Measurements from ENCODE around the gene POLD1. TPM values are rescaled to one million over a fixed set of nuclear protein-coding genes. Genes with fewer than 3 reads are reported as not detected.

The POLD1 gene
- polyA plus RNA-seq, 1 of the 3 experiments (the other 2 are of a cell fraction): 33.6 TPM

- TF ChIP-seq RXRA (IDR thresholded peaks at IDR 0.05; ENCODE audit: borderline replicate concordance, low read depth) (no peak), ELF1 (IDR thresholded peaks at IDR 0.05) (no peak), YY1 (IDR thresholded peaks at IDR 0.05; ENCODE audit: low read depth) (no peak), NRF1 (IDR thresholded peaks at IDR 0.05; ENCODE audit: low read depth, low read length) (no peak), RCOR1 (IDR thresholded peaks at IDR 0.05; ENCODE audit: low read length) (no peak), CTCF (IDR thresholded peaks at IDR 0.05) (no peak), FOSL2 (IDR thresholded peaks at IDR 0.05; ENCODE audit: borderline replicate concordance, low read depth) (no peak), SMC3 (IDR thresholded peaks at IDR 0.05; ENCODE audit: low read depth, low read length) (no peak), IRF3 (IDR thresholded peaks at IDR 0.05; ENCODE audit: low read depth, low read length) (no peak), NFIC (IDR thresholded peaks at IDR 0.05; ENCODE audit: borderline replicate concordance) (no peak), ZBTB33 (IDR thresholded peaks at IDR 0.05; ENCODE audit: borderline replicate concordance, low read depth) (no peak), EP300 (IDR thresholded peaks at IDR 0.05; ENCODE audit: borderline replicate concordance in 1 of 2, low read depth in 1 of 2, low read length in 1 of 2) (no peak), TAF1 (IDR thresholded peaks at IDR 0.05; ENCODE audit: borderline replicate concordance, low read depth, low read length) (no peak), FOXM1 (IDR thresholded peaks at IDR 0.05; ENCODE audit: low read depth) (no peak), GATA2 (CRISPR knock-in tag; IDR thresholded peaks at IDR 0.05) (no peak), RAD21 (IDR thresholded peaks at IDR 0.05; ENCODE audit: low read length) (no peak), FOXJ3 (CRISPR knock-in tag; IDR thresholded peaks at IDR 0.05) (no peak), GABPA (IDR thresholded peaks at IDR 0.05; ENCODE audit: low read depth) (no peak), CHD2 (IDR thresholded peaks at IDR 0.05; ENCODE audit: low read length, partially characterized antibody) (no peak)
- TF ChIP-seq, protein P1, sequence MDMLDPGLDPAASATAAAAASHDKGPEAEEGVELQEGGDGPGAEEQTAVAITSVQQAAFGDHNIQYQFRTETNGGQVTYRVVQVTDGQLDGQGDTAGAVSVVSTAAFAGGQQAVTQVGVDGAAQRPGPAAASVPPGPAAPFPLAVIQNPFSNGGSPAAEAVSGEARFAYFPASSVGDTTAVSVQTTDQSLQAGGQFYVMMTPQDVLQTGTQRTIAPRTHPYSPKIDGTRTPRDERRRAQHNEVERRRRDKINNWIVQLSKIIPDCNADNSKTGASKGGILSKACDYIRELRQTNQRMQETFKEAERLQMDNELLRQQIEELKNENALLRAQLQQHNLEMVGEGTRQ (IDR thresholded peaks at IDR 0.05; ENCODE audit: borderline replicate concordance, low read depth, low read length): no peak
- CTCF ChIA-PET: no interaction called here
- Histone ChIP-seq H3K27ac (ENCODE audit: low read depth in 2 of 2, low read length in 1 of 2) (no peak overlapping the region), H3K4me2 (no peak overlapping the region), H3K9me2 (no peaks in the 10 kb centered on the region), H4K20me1 (ENCODE audit: insufficient read depth) (no peaks in the 10 kb centered on the region), H3K4me1 (ENCODE audit: control insufficient read depth in 1 of 2, insufficient read depth in 2 of 2, low read depth in 1 of 2, low read length in 1 of 2) (peaks cover 0 to 19% of the 10 kb centered on the region in 2 experiments; a peak in 1 of 4 replicates), H2AFZ (ENCODE audit: low read depth) (no peak overlapping the region), H3K9me3 (no peaks in the 10 kb centered on the region), H3K79me2 (ENCODE audit: insufficient read depth) (no peaks in the 10 kb centered on the region), H3K9ac (no peak overlapping the region), H3F3A (replicated peaks; ENCODE audit: insufficient read depth) (no peaks in the 10 kb centered on the region), H3K36me3 (replicated peaks in 1 of 2; ENCODE audit: control insufficient read depth in 1 of 2, insufficient read depth in 2 of 2, low read length in 1 of 2) (no peaks in the 10 kb centered on the region), H3K27me3 (ENCODE audit: insufficient read depth) (peaks cover 45% of the 10 kb centered on the region), H3K4me3 (ENCODE audit: low read depth in 2 of 2, low read length in 1 of 2) (no peak overlapping the region)
- 61% methylated on average over 5 of the region's 12 CpGs for WGBS (ENCODE audit: low lambda C conversion rate)
- no peak for DNase-seq
- POLR2A ChIA-PET: no interaction called here
Observed at GRCh38 chr19:50435627-50436026, 51.5 kb downstream of the POLD1 start.

Data from SK-N-SH (cell line).